WTC11 (cell line): ENCODE measurements around the gene RAPGEF2. TPM values are rescaled to one million over a fixed set of nuclear protein-coding genes. Genes with fewer than 3 reads are reported as not detected.
"Not testable (repeated sequence)": the region's sequence is repeated elsewhere in the genome, so short reads cannot be mapped to it uniquely, and the experiment has no call there.

ENCODE experiments used
- ATAC-seq: fragments of 200-7000 bp; cut with Tn5 transposase; 2 replicates; pipeline ENCODE4 v1.10.0; 2021; ENCODE audit warnings: mild to moderate bottlenecking, moderate library complexity
- CTCF ChIA-PET: fragments of 300-600 bp; sonication (Branson Sonifier 250); formaldehyde crosslinking; loops from one replicate; lab custom pipeline; 2021; ENCODE audit warnings: antibody characterized with exemption; lab: Charles Lee
- POLR2A ChIA-PET: fragments of 350-600 bp; sonication (Branson Sonifier 250); formaldehyde crosslinking; loops from one replicate; lab custom pipeline; 2021; ENCODE audit warnings: antibody characterized with exemption; lab: Charles Lee
- DNase-seq: peaks from one replicate; pipeline ENCODE4 v3.0.0; 2021; ENCODE audit warnings: low spot score
- H3K27ac Mint-ChIP-seq: 2 replicates; pipeline ENCODE4 v1.8.0; 2021; ENCODE audit warnings: mixed read lengths
- H3K27me3 Mint-ChIP-seq: 2 replicates; pipeline ENCODE4 v1.8.0; 2021; ENCODE audit warnings: low read depth, mild to moderate bottlenecking, moderate library complexity, mixed read lengths
- H3K36me3 Mint-ChIP-seq: 2 replicates; pipeline ENCODE4 v1.8.0; 2021; ENCODE audit warnings: mixed read lengths
- H3K4me1 Mint-ChIP-seq: 2 replicates; pipeline ENCODE4 v1.8.0; 2022; ENCODE audit warnings: mixed read lengths
- H3K4me3 Mint-ChIP-seq: 2 replicates; pipeline ENCODE4 v1.8.0; 2021; ENCODE audit warnings: mild to moderate bottlenecking, moderate library complexity, mixed read lengths
- H3K9me3 Mint-ChIP-seq: 2 replicates; pipeline ENCODE4 v1.8.0; 2021; ENCODE audit warnings: mixed read lengths
- ATF1 ChIP-seq: sonication (generic); formaldehyde crosslinking; IDR thresholded peaks from 2 replicates; pipeline ENCODE4 v1.8.1; 2023; ENCODE audit warnings: mild to moderate bottlenecking, moderate library complexity, missing genetic modification reagents
- CREB1 ChIP-seq: sonication (generic); formaldehyde crosslinking; IDR thresholded peaks from 2 replicates; pipeline ENCODE4 v1.8.0; 2023; ENCODE audit warnings: mild to moderate bottlenecking, missing genetic modification reagents
- ESRRA ChIP-seq: sonication (generic); formaldehyde crosslinking; IDR thresholded peaks from 2 replicates; pipeline ENCODE4 v1.8.1; 2022; ENCODE audit warnings: mild to moderate bottlenecking, missing genetic modification reagents, borderline replicate concordance
- GTF2I ChIP-seq: fragments of 250-450 bp; sonication (Bioruptor Pico); conservative IDR thresholded peaks from 2 replicates; pipeline ENCODE4 v1.4.0; 2021; ENCODE audit warnings: mild to moderate bottlenecking
- IRF2 ChIP-seq: sonication (generic); formaldehyde crosslinking; IDR thresholded peaks from 2 replicates; pipeline ENCODE4 v1.8.0; 2022; ENCODE audit warnings: low read depth, missing genetic modification reagents, borderline replicate concordance
- JUN ChIP-seq: sonication (generic); formaldehyde crosslinking; IDR thresholded peaks from 2 replicates; pipeline ENCODE4 v1.8.0; 2023; ENCODE audit warnings: mild to moderate bottlenecking, missing genetic modification reagents
- MXD4 ChIP-seq: fragments of 250-450 bp; sonication (Bioruptor Pico); IDR thresholded peaks from 2 replicates; pipeline ENCODE4 v1.8.0; 2021; ENCODE audit warnings: mild to moderate bottlenecking, moderate library complexity, borderline replicate concordance
- PRRX2 ChIP-seq: fragments of 250-450 bp; sonication (Bioruptor Pico); IDR thresholded peaks from 2 replicates; pipeline ENCODE4 v1.8.0; 2021; ENCODE audit warnings: mild to moderate bottlenecking
- TCF7 ChIP-seq: sonication (generic); formaldehyde crosslinking; IDR thresholded peaks from 2 replicates; pipeline ENCODE4 v1.8.0; 2022; ENCODE audit warnings: mild to moderate bottlenecking, low read depth, missing genetic modification reagents, moderate library complexity
- ZNF138 ChIP-seq: sonication (generic); formaldehyde crosslinking; conservative IDR thresholded peaks from 2 replicates; pipeline ENCODE4 v1.8.1; 2022; ENCODE audit warnings: mild to moderate bottlenecking, moderate library complexity, missing genetic modification reagents
- ZNF219 ChIP-seq: sonication (generic); formaldehyde crosslinking; IDR thresholded peaks from 2 replicates; pipeline ENCODE4 v1.8.0; 2023; ENCODE audit warnings: missing genetic modification reagents, mild to moderate bottlenecking, borderline replicate concordance
- ZNF232 ChIP-seq: sonication (generic); formaldehyde crosslinking; IDR thresholded peaks from 2 replicates; pipeline ENCODE4 v1.8.0; 2022; ENCODE audit warnings: mild to moderate bottlenecking, missing genetic modification reagents
- total RNA-seq: library from RNA; stranded (reverse); gene quantifications from 3 replicates; pipeline ENCODE4 v1.2.3, GENCODE V29; 2021
- TF ChIP-seq, protein P1 (sequence below): sonication (generic); formaldehyde crosslinking; IDR thresholded peaks from 2 replicates; pipeline ENCODE4 v1.8.0; 2022; ENCODE audit warnings: mild to moderate bottlenecking, missing genetic modification reagents
- TF ChIP-seq, protein P2 (sequence below): fragments of 250-450 bp; sonication (Bioruptor Pico); IDR thresholded peaks from 2 replicates; pipeline ENCODE4 v1.9.0; 2021; ENCODE audit warnings: mild to moderate bottlenecking, borderline replicate concordance
- TF ChIP-seq, protein P3 (sequence below): sonication (generic); formaldehyde crosslinking; IDR thresholded peaks from 2 replicates; pipeline ENCODE4 v1.8.0; 2022; ENCODE audit warnings: mild to moderate bottlenecking, missing genetic modification reagents
- TF ChIP-seq, protein P4 (sequence below): sonication (generic); formaldehyde crosslinking; IDR thresholded peaks from 2 replicates; pipeline ENCODE4 v1.8.0; 2022; ENCODE audit warnings: missing genetic modification reagents
- TF ChIP-seq, protein P5 (sequence below): sonication (generic); formaldehyde crosslinking; IDR thresholded peaks from 2 replicates; pipeline ENCODE4 v1.8.0; 2022; ENCODE audit warnings: mild to moderate bottlenecking, missing genetic modification reagents

RAPGEF2 gene
- total RNA-seq, 1 experiment from 2014 or later, result 40.6 TPM

DNA sequence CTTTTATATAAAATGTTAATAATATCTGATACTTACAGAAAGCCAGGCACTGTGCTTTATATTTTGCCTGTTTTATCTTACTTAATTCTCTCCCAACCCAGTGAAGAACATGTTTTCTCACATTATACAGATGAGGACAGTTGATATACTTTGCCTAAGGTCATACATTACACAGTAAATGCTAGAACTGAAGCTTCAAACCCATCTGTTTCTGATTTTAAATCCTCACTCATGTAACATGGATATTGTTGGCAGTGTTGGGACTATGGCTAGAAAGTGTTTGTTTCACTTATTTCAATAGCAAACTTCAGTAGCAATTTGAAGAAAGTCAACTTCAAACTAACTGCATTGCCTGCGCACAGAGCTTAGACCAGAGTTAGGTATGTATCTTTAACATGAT lies 57.4 kb downstream of the RAPGEF2 start:
- POLR2A ChIA-PET, result no interaction called here
- Mint-ChIP-seq H3K27me3 (no peaks in the 10 kb centered on the region), H3K9me3 (no peaks in the 10 kb centered on the region; the same call in 1 of the 2 replicates), H3K27ac (no peak overlapping the region), H3K4me3 (no peak overlapping the region), H3K36me3 (no peaks in the 10 kb centered on the region), H3K4me1 (peaks cover 49% of the 10 kb centered on the region)
- CTCF ChIA-PET, result no interaction called here
- no peak for ATAC-seq
- no peak for DNase-seq
- TF ChIP-seq CREB1 (no peak), TCF7 (CRISPR knock-in tag) (no peak), ESRRA (CRISPR knock-in tag) (no peak), GTF2I (no peak), ZNF138 (CRISPR knock-in tag) (no peak), MXD4 (CRISPR knock-in tag) (no peak), ATF1 (CRISPR knock-in tag) (no peak), JUN (CRISPR knock-in tag) (no peak), ZNF232 (CRISPR knock-in tag) (no peak), PRRX2 (no peak), ZNF219 (CRISPR knock-in tag) (no peak), IRF2 (CRISPR knock-in tag) (no peak)
- TF ChIP-seq, protein P1, sequence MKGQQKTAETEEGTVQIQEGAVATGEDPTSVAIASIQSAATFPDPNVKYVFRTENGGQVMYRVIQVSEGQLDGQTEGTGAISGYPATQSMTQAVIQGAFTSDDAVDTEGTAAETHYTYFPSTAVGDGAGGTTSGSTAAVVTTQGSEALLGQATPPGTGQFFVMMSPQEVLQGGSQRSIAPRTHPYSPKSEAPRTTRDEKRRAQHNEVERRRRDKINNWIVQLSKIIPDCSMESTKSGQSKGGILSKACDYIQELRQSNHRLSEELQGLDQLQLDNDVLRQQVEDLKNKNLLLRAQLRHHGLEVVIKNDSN (CRISPR knock-in tag), result no peak
- TF ChIP-seq, protein P2, sequence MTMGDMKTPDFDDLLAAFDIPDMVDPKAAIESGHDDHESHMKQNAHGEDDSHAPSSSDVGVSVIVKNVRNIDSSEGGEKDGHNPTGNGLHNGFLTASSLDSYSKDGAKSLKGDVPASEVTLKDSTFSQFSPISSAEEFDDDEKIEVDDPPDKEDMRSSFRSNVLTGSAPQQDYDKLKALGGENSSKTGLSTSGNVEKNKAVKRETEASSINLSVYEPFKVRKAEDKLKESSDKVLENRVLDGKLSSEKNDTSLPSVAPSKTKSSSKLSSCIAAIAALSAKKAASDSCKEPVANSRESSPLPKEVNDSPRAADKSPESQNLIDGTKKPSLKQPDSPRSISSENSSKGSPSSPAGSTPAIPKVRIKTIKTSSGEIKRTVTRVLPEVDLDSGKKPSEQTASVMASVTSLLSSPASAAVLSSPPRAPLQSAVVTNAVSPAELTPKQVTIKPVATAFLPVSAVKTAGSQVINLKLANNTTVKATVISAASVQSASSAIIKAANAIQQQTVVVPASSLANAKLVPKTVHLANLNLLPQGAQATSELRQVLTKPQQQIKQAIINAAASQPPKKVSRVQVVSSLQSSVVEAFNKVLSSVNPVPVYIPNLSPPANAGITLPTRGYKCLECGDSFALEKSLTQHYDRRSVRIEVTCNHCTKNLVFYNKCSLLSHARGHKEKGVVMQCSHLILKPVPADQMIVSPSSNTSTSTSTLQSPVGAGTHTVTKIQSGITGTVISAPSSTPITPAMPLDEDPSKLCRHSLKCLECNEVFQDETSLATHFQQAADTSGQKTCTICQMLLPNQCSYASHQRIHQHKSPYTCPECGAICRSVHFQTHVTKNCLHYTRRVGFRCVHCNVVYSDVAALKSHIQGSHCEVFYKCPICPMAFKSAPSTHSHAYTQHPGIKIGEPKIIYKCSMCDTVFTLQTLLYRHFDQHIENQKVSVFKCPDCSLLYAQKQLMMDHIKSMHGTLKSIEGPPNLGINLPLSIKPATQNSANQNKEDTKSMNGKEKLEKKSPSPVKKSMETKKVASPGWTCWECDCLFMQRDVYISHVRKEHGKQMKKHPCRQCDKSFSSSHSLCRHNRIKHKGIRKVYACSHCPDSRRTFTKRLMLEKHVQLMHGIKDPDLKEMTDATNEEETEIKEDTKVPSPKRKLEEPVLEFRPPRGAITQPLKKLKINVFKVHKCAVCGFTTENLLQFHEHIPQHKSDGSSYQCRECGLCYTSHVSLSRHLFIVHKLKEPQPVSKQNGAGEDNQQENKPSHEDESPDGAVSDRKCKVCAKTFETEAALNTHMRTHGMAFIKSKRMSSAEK, result no peak
- TF ChIP-seq, protein P3, sequence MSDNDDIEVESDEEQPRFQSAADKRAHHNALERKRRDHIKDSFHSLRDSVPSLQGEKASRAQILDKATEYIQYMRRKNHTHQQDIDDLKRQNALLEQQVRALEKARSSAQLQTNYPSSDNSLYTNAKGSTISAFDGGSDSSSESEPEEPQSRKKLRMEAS (CRISPR knock-in tag), result no peak
- TF ChIP-seq, protein P4, sequence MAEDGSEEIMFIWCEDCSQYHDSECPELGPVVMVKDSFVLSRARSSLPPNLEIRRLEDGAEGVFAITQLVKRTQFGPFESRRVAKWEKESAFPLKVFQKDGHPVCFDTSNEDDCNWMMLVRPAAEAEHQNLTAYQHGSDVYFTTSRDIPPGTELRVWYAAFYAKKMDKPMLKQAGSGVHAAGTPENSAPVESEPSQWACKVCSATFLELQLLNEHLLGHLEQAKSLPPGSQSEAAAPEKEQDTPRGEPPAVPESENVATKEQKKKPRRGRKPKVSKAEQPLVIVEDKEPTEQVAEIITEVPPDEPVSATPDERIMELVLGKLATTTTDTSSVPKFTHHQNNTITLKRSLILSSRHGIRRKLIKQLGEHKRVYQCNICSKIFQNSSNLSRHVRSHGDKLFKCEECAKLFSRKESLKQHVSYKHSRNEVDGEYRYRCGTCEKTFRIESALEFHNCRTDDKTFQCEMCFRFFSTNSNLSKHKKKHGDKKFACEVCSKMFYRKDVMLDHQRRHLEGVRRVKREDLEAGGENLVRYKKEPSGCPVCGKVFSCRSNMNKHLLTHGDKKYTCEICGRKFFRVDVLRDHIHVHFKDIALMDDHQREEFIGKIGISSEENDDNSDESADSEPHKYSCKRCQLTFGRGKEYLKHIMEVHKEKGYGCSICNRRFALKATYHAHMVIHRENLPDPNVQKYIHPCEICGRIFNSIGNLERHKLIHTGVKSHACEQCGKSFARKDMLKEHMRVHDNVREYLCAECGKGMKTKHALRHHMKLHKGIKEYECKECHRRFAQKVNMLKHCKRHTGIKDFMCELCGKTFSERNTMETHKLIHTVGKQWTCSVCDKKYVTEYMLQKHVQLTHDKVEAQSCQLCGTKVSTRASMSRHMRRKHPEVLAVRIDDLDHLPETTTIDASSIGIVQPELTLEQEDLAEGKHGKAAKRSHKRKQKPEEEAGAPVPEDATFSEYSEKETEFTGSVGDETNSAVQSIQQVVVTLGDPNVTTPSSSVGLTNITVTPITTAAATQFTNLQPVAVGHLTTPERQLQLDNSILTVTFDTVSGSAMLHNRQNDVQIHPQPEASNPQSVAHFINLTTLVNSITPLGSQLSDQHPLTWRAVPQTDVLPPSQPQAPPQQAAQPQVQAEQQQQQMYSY (CRISPR knock-in tag), result no peak
- TF ChIP-seq, protein P5, sequence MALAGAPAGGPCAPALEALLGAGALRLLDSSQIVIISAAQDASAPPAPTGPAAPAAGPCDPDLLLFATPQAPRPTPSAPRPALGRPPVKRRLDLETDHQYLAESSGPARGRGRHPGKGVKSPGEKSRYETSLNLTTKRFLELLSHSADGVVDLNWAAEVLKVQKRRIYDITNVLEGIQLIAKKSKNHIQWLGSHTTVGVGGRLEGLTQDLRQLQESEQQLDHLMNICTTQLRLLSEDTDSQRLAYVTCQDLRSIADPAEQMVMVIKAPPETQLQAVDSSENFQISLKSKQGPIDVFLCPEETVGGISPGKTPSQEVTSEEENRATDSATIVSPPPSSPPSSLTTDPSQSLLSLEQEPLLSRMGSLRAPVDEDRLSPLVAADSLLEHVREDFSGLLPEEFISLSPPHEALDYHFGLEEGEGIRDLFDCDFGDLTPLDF (CRISPR knock-in tag), result no peak

DNA sequence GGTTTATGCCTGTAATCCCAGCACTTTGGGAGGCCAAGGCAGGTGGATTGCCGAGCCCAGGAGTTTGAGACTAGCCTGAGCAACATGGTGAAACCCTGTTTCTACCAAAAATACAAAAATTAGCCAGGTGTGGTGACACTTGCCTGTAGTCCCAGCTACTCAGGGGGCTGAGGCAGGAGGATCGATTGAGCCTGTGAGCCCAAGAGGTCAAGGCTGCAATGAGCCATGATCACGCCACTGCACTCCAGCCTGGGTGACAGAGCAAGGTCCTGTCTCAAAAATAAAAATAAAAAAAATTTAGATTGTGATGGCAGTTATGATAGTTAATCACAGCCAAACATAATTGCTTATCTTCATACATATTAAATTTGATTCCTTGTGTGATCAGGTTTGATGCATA lies 58.6 kb downstream of the RAPGEF2 start:
- DNase-seq, CTCF ChIA-PET, H3K9me3 Mint-ChIP-seq, H3K27me3 Mint-ChIP-seq, H3K36me3 Mint-ChIP-seq, POLR2A ChIA-PET, H3K4me3 Mint-ChIP-seq: not testable (repeated sequence)
- ATAC-seq, result peak; percentile 26; the same call in 1 of the 2 replicates
- Mint-ChIP-seq H3K27ac (0 out of 2 replicates have a peak overlapping the region, but pooled peaks have one; percentile 45), H3K4me1 (peaks cover 46% of the 10 kb centered on the region)
